Superior temporal gyrus (tissue), 1 donor: ENCODE data around the gene GAB2.

ENCODE experiments used
- DNase-seq: peaks from one replicate; pipeline ENCODE4 v3.0.0-alpha.2; 2016; ENCODE audit errors: extremely low spot score

GAB2 gene

DNA sequence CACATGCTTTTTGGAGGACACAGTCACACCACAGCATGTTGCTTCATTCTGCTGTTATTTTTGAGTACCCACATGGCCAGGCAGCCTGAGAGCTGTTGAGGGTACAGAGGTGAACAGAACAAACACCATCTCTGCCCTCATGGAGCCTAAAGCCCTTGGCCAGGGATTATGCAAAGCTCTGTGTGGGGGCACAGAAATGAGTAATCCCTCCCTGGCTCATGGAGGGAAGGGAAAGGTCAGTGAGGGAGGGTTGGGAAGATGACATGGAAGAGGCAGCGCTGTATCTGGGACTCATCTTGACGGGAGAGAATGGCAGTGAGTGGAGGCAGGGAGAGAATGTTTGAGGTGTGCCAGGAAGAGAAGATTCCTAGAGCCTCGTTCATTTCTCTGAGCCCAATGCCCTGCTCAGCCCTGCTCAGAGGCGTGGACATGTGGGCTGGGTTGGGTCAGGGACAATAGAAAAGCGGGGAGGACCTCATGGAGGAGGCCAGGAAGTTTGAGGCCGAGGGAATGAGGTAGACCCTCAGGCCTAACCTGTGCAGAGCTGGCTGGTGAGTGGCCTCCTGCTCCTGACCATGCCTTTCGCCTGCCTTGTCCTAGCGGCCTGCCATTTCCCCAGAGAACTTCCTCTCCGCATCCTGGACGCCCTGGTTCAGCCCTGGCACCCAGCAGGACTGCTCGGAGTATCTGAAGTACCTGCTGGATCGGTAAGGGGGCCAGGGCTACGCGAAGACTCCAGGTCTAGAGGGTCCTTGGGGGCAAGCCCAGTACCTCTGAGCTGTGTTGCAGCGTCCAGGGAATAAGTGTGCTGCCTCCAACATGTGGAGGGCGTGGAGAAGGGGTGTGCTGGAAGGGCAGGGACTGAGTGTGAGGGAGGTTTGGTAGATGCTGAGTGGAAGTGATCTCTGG lies 209.1 kb downstream of the GAB2 start:
- no peak for DNase-seq

GRCh38 chr11:78207532-78208256 lies 209.9 kb downstream of the GAB2 start:
- no peak for DNase-seq

DNA sequence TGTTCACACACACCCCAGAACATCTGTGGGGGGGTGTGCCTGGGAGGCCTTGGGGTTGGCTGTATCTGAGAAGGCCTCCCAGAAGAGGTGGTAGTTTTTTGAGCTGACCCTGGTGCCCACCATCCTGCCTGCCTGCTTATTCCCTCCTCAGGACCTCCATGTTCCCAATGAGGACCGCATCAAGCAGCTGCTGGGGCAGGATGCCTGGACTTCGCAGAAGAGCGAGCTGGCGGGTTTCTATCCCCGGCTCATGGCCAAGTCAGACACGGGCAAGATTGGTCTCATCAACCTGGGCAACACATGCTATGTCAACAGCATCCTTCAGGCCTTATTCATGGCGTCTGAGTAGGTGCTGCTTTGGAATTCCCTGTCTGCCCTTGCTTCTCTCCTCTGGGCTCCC lies 211.9 kb downstream of the GAB2 start:
- DNase-seq: no peak

DNA sequence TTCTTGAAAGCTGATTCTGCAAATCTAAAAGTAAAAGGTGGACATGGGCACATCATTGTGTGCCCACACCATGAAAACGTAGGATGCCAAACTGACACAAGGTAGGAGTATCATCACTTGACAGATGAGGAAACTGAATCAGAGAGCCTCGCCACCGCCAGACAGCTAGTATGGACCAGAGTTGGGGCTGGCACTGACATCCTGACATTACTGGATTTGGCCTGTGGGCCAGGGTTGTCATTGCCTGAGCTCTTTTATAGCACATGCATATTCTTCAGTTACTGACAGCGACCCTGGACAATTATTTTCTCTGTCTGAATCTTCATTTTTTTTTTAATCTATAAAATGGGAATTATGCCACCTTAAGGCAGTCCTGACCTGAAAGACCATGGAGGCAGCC lies 212.4 kb downstream of the GAB2 start:
- DNase-seq: no peak

- DNase-seq: no peak
Observed at GRCh38 chr11:78203184-78203583, 214.4 kb downstream of the GAB2 start.

GRCh38 chr11:78202733-78203167 lies 214.9 kb downstream of the GAB2 start:
- DNase-seq: no peak

DNA sequence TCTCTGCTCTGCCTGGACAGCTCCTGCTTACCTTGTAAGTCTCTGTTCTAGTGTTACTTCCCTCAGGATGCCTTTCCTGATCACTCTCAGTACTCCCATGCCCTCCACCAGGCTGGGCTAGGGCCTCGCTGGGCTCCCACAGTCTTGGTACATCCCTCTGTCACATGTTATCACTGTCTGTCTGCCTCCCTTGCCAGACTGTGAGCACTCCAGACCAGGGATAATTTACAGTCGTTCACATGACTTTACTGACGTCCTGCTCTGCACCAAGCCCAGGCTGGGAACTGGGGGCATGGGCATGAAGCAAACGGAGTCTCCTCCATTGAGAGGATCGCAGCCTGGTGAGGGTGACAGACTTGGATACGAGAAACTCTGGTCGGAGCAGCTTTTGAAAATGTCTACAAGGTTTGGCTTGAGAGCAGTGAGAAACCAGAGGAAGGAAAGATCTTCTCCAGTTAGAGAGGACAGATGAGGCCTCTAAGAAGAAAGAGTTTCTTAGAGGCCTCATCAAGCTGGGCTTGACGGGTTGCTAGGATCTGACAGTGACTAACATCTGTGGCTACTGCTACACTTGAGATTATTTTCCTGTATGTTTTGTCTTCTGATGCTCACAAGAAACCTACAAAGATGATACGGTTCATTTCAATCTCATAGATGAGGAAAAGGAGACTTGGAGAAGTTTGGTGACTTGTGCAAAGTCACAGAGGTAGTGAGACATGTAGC lies 216.4 kb downstream of the GAB2 start:
- no peak for DNase-seq

DNA sequence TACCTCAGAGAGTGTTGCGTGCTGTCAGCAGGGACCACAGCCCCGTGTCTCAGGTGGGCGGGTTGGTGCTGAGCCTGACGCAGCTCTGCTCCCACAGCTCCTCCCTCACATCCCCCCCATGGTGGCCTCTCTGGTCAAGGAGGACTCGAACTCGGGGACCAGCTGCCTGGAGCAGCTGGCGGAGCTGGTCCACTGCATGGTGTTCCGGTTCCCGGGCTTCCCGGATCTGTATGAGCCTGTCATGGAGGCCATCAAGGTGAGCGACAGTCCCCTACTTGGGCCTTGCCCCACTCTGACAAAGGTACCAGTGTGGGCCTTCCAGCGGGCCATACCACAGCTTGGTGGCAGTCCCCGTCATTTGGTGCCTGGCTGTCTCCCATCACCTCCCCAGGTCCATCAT lies 217.1 kb downstream of the GAB2 start:
- no peak for DNase-seq

GRCh38 chr11:78200061-78200460 lies 217.6 kb downstream of the GAB2 start:
- no peak for DNase-seq

- no peak for DNase-seq
Observed at GRCh38 chr11:78199653-78200015, 218.0 kb downstream of the GAB2 start.

DNA sequence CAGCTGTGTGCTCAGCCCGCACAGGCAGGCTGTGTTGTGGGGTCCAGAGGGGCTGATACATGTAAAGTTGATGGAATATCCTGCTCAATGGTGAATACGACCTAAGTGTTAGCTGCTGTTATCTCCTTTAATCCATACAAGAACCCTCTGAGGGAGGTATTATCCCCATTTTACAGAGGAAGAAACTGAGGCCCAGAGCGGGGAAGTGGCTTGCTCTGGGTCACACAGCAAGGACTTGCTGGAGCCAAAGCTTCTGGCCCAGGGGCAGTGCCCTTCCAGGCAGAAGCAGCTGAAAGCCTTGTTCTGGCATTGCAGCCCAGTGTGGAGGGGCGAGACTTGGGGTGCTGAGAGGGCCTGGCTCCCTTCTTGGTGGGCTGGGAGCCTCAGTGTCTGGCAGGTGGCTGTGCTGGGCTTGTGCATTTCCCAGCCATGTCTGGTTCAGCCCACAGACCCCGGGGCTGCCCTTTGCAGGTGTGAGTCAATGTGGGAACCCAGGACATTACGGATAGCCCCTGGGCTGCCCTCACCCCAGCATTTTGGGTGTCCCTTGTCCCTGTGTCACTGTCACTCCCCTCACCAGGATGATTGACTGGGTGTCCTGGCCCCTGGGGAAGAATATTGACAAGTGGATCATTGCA lies 218.5 kb downstream of the GAB2 start:
- no peak for DNase-seq

DNA sequence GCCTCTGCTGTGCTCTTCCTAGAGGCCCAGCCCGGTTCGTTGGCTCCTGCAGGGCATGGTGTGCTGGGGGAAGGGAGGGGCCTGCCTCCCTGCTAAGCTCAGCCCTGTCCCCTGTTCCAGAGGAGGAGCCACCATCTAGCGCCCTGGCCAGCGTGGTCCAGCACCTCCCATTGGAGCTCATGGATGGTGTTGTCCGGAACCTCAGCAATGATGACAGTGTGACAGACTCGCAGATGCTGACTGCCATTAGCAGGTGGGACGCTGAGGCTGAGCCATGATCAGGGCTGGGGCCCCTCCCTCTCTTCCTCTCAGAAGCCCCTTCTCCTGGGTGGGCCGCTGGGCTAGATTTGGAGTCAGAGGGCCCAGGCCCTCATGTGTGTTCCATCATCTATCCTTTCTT lies 219.8 kb downstream of the GAB2 start:
- no peak for DNase-seq

GRCh38 chr11:78196661-78197091 lies 220.9 kb downstream of the GAB2 start:
- DNase-seq: no peak

DNA sequence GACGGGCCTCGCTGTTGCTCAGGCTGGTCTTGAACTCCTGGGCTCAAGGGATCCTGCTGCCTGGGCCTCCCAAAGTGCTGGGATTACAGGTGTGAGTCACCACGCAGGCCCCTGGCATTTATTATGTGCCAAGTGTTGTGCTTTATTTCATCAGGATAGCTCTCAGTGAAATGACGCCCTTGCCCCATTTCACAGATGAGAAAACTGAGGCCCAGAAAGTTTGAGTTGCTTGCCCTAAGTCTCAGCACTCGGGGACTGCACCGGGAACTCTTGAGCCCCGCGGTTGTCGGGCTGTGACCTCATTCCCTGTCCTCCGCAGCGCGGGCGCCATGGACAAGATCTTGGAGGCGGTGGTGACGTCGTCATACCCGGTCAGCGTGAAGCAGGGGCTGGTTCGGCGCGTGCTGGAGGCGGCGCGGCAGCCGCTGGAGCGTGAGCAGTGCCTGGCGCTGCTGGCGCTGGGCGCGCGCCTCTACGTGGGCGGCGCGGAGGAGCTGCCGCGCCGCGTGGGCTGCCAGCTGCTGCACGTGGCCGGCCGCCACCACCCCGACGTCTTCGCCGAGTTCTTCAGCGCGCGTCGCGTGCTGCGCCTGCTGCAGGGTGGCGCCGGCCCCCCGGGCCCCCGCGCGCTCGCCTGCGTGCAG lies 221.6 kb downstream of the GAB2 start:
- DNase-seq: no peak

DNA sequence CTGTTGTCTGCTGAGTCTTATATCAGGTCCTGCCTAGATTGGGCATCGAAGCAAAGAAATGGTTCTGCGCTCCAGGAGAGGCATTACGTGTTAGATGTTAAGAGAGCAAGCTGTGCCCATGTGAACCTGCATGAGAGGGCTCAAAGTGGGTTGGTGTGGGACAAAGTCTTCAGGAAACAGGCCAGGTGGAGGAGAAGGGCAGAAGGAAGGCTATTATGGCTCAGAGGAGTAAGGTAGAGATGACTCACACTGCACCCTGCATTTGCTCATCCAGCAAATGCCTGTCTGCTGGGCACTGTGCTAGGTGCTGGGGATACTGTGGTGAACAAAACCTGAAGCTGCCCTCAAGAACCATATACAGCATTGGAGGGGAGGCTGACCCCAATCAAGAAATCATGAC lies 223.1 kb downstream of the GAB2 start:
- DNase-seq: no peak

GRCh38 chr11:78193806-78194205 lies 223.8 kb downstream of the GAB2 start:
- DNase-seq: no peak

GRCh38 chr11:78192911-78193351 lies 224.7 kb downstream of the GAB2 start:
- no peak for DNase-seq

DNA sequence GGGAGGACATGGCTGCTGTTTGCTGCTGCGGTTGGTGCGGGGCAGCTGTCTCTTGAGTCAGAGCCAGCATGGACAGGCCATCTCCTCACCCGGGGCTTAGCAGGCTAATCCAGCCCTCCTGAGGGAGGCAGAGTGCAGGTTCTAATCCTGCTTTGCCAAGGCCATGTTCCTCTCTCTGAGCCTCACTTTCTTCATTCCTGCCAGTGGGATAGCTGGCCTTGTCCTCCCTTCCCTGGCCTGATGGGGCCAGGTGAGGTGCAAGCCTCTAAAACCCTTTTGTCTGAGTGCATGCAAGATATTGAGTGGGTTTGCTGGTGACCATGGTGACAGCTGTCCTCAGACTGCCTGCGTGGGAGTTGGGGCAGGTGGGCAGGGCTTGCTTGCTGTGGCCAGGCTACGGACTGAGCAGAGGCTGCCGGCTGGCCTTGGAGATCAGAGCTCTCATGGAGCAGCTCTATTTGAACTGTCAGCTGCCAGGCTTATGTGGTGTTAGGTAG lies 225.3 kb downstream of the GAB2 start:
- DNase-seq: no peak

GRCh38 chr11:78190871-78191538 lies 226.6 kb downstream of the GAB2 start:
- DNase-seq: no peak

GRCh38 chr11:78190374-78190773 lies 227.2 kb downstream of the GAB2 start:
- DNase-seq: no peak

GRCh38 chr11:78189851-78190250 lies 227.8 kb downstream of the GAB2 start:
- DNase-seq: no peak
